NCI-H2171 treated with DMSO at 0.1 percent for 48 hours (cell line): ENCODE measurements around the gene HIGD2A.

ENCODE experiments used
- DNase-seq: peaks from one replicate; lab custom pipeline; 2025; lab: John Stamatoyannopoulos, UW

Gene HIGD2A

GRCh38 chr5:176415952-176416924, 27.7 kb downstream of the HIGD2A start, which contains the start of gene CLTB:
Gene CLTB (minus strand): TSS chr5:176416539. CDS start chr5:176416363, 176 bp downstream.
- DNase-seq = peak; percentile 56

GRCh38 chr5:176416965-176417364, 28.4 kb downstream of the HIGD2A start:
- no peak for DNase-seq

- DNase-seq = no peak
These were observed 29.7 kb downstream of the HIGD2A start for GRCh38 chr5:176418251-176418650.

- no peak for DNase-seq
These were observed 31.5 kb downstream of the HIGD2A start for GRCh38 chr5:176420086-176420485.

- DNase-seq = no peak
These were observed 32.5 kb downstream of the HIGD2A start for GRCh38 chr5:176420972-176421544.

- DNase-seq = no peak
These were observed 35.6 kb downstream of the HIGD2A start for GRCh38 chr5:176424181-176424580.

- no peak for DNase-seq
These were observed 36.6 kb downstream of the HIGD2A start for GRCh38 chr5:176425138-176425537.

GRCh38 chr5:176425791-176426190, 37.2 kb downstream of the HIGD2A start:
- DNase-seq = no peak

GRCh38 chr5:176426876-176427275, 38.3 kb downstream of the HIGD2A start:
- DNase-seq = no peak

- DNase-seq = no peak
These were observed 39.4 kb downstream of the HIGD2A start for GRCh38 chr5:176427971-176428370.

GRCh38 chr5:176429972-176430371, 41.4 kb downstream of the HIGD2A start:
- DNase-seq = no peak

GRCh38 chr5:176432707-176433106, 44.2 kb downstream of the HIGD2A start:
- DNase-seq = no peak

- DNase-seq = no peak
These were observed 48.1 kb downstream of the HIGD2A start for GRCh38 chr5:176436656-176437055.

GRCh38 chr5:176438959-176439757, 50.6 kb downstream of the HIGD2A start:
- DNase-seq = no peak
